MM.1S (cell line): ENCODE measurements around the gene RPL12.

Experiments used
- DNase-seq: peaks from one replicate; pipeline ENCODE4 v3.0.0-alpha.2; 2015
- H2AFZ ChIP-seq: fragments of 300-600 bp; sonication (generic); 2 replicates; pipeline ENCODE4 v1.6.0; 2016; ENCODE audit warnings: antibody characterized with exemption, low read length
- H3F3A ChIP-seq: fragments of 300-600 bp; sonication (generic); 2 replicates; pipeline ENCODE4 v1.6.1; 2016; ENCODE audit warnings: mild to moderate bottlenecking, antibody characterized with exemption, low read length, moderate library complexity, mixed read lengths; ENCODE audit not compliant: insufficient read depth
- H3K27ac ChIP-seq: fragments of 300-600 bp; sonication (generic); 2 replicates; pipeline ENCODE4 v1.5.1; 2016; ENCODE audit warnings: mild to moderate bottlenecking, low read length
- H3K27me3 ChIP-seq: fragments of 300-600 bp; sonication (generic); replicated peaks from 2 replicates; pipeline ENCODE4 v1.6.0; 2016; ENCODE audit warnings: low read length; ENCODE audit not compliant: insufficient read depth
- H3K36me3 ChIP-seq: fragments of 300-600 bp; sonication (generic); replicated peaks from 2 replicates; pipeline ENCODE4 v1.6.1; 2016; ENCODE audit warnings: mild to moderate bottlenecking, low read length, mixed read lengths; ENCODE audit not compliant: insufficient read depth
- H3K4me1 ChIP-seq: fragments of 300-600 bp; sonication (generic); 2 replicates; pipeline ENCODE4 v1.6.1; 2016; ENCODE audit warnings: low read length, mixed read lengths
- H3K4me2 ChIP-seq: fragments of 300-600 bp; sonication (generic); 2 replicates; pipeline ENCODE4 v1.6.0; 2016; ENCODE audit warnings: low read depth, low read length
- H3K4me3 ChIP-seq: fragments of 300-600 bp; sonication (generic); 2 replicates; pipeline ENCODE4 v1.5.1; 2016; ENCODE audit warnings: low read length, mixed read lengths
- H3K79me2 ChIP-seq: fragments of 300-600 bp; sonication (generic); 2 replicates; pipeline ENCODE4 v1.6.1; 2016; ENCODE audit warnings: mixed run types, low read length, mixed read lengths
- H3K9ac ChIP-seq: fragments of 300-600 bp; sonication (generic); 2 replicates; pipeline ENCODE4 v1.6.1; 2016; ENCODE audit warnings: low read length, mixed read lengths
- H3K9me2 ChIP-seq: fragments of 300-600 bp; sonication (generic); replicated peaks from 2 replicates; pipeline ENCODE4 v1.6.1; 2016; ENCODE audit warnings: mild to moderate bottlenecking, low read length, mixed read lengths; ENCODE audit not compliant: insufficient read depth
- H3K9me3 ChIP-seq: fragments of 300-600 bp; sonication (generic); replicated peaks from 2 replicates; pipeline ENCODE4 v1.6.1; 2016; ENCODE audit warnings: mild to moderate bottlenecking, low read length, mixed read lengths; ENCODE audit not compliant: insufficient read depth
- H4K20me1 ChIP-seq: fragments of 300-600 bp; sonication (generic); 2 replicates; pipeline ENCODE4 v1.6.1; 2016; ENCODE audit warnings: mild to moderate bottlenecking, low read length, moderate library complexity, mixed read lengths; ENCODE audit not compliant: insufficient read depth
- EZH2 ChIP-seq: fragments of 300-600 bp; sonication (generic); optimal IDR thresholded peaks from 2 replicates; pipeline ENCODE3; 2017; ENCODE audit warnings: low read depth, mild to moderate bottlenecking, antibody characterized with exemption, low read length, mixed read lengths
- EZH2phosphoT487 ChIP-seq: fragments of 300-600 bp; sonication (generic); IDR thresholded peaks from 2 replicates; pipeline ENCODE4 v1.6.1; 2018; ENCODE audit warnings: antibody characterized with exemption, low read length
- TF ChIP-seq, protein P1 (sequence below): fragments of 300-600 bp; sonication (generic); IDR thresholded peaks from 2 replicates; pipeline ENCODE4 v1.5.1; 2016; ENCODE audit warnings: antibody characterized with exemption, low read length, mixed read lengths

RPL12 gene

DNA sequence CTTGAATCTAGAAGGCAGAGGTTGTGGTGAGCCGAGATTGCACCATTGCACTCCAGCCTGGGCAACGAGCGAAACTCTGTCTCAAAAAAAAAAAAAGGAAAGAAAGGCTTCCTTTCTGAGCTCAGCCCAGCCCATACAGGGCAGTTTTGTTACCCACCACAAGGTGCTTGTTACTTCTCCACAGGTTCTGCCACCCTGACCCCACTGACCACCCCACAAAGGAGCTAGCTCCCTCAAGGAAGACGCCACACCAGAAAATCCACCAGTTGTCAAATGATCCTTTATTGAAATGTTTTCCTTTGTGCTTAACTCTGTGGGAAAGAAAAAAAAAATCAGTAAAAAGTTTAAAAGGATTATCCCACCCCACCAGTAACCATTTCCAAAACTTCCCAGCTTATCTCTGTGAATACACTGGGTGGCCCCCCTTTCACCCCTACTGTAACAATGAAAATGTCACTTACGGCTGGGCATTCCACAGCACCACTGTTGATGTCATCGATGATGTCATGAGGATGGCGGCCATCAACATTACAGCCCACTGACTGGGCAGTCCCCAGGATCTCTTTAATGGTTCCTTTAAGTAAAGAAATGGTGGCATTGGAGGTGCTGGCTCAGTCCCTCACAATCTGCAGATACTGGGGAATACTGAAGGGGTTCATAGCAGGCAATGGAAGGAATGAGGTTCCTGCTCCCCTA lies 3.6 kb downstream of the RPL12 start:
- no peak overlapping the region for H3K9ac ChIP-seq
- peak overlapping the region; percentile 83; the same call in 1 of the 2 replicates for H3K27ac ChIP-seq
- H4K20me1 ChIP-seq, result peaks cover 39% of the 10 kb centered on the region
- H3K4me3 ChIP-seq, result no peak overlapping the region
- DNase-seq, result no peak
- H2AFZ ChIP-seq, result no peak overlapping the region
- no peaks in the 10 kb centered on the region for H3K27me3 ChIP-seq
- H3K36me3 ChIP-seq, result peaks cover 21% of the 10 kb centered on the region
- H3K9me2 ChIP-seq, result no peaks in the 10 kb centered on the region
- no peak overlapping the region for H3K4me2 ChIP-seq
- no peaks in the 10 kb centered on the region for H3K9me3 ChIP-seq
- H3K4me1 ChIP-seq, result peaks cover 11% of the 10 kb centered on the region
- H3F3A ChIP-seq, result peaks cover 72% of the 10 kb centered on the region
- TF ChIP-seq, protein P1, sequence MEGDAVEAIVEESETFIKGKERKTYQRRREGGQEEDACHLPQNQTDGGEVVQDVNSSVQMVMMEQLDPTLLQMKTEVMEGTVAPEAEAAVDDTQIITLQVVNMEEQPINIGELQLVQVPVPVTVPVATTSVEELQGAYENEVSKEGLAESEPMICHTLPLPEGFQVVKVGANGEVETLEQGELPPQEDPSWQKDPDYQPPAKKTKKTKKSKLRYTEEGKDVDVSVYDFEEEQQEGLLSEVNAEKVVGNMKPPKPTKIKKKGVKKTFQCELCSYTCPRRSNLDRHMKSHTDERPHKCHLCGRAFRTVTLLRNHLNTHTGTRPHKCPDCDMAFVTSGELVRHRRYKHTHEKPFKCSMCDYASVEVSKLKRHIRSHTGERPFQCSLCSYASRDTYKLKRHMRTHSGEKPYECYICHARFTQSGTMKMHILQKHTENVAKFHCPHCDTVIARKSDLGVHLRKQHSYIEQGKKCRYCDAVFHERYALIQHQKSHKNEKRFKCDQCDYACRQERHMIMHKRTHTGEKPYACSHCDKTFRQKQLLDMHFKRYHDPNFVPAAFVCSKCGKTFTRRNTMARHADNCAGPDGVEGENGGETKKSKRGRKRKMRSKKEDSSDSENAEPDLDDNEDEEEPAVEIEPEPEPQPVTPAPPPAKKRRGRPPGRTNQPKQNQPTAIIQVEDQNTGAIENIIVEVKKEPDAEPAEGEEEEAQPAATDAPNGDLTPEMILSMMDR, result no peak
- TF ChIP-seq EZH2phosphoT487 (no peak), EZH2 (no peak)
- H3K79me2 ChIP-seq, result peaks cover 47% of the 10 kb centered on the region

DNA sequence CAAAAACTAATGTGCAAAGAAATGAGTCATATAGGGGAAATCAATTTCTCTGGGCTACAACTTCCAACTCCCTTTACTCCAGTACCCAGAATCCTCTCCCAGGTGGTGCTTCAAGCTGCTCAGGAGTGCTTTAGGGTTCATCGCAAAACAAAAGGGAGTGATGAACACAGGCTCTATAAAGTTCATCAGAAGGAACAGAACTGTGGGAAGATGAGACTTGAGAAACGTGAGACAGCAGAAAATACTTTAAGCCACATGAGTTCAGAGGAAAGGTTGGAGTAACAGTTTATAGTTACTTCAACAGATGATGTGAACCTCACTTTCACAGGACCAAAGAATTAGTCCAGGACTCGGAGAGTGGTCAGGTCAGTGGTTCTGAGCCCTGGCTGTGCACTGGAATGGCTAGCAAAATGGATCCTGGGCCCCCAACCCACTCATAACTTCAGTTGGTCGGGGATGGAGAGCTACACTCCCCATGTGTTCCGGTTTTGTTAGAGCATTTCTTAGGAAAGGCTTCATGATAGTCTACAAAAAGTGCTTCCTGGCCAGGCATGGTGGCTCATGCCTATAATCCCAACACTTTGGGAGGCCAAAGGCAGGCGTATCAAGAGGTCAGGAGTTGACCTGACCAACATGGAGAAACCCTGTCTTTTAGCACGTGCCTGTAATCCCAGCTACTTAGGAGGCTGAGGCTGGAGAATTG lies 4.3 kb downstream of the RPL12 start:
- Histone ChIP-seq H4K20me1 (peaks cover 39% of the 10 kb centered on the region), H3K9me3 (no peaks in the 10 kb centered on the region), H3K27ac (no peak overlapping the region), H3K4me3 (no peak overlapping the region), H3F3A (peaks cover 72% of the 10 kb centered on the region), H3K27me3 (no peaks in the 10 kb centered on the region), H3K36me3 (peaks cover 21% of the 10 kb centered on the region), H3K9me2 (no peaks in the 10 kb centered on the region), H3K4me1 (peaks cover 8% of the 10 kb centered on the region), H3K79me2 (peaks cover 42% of the 10 kb centered on the region), H2AFZ (no peak overlapping the region), H3K9ac (no peak overlapping the region), H3K4me2 (no peak overlapping the region)
- DNase-seq, result no peak
- no peak for TF ChIP-seq EZH2phosphoT487
- TF ChIP-seq EZH2, result no peak
- TF ChIP-seq, protein P1, result no peak

DNA sequence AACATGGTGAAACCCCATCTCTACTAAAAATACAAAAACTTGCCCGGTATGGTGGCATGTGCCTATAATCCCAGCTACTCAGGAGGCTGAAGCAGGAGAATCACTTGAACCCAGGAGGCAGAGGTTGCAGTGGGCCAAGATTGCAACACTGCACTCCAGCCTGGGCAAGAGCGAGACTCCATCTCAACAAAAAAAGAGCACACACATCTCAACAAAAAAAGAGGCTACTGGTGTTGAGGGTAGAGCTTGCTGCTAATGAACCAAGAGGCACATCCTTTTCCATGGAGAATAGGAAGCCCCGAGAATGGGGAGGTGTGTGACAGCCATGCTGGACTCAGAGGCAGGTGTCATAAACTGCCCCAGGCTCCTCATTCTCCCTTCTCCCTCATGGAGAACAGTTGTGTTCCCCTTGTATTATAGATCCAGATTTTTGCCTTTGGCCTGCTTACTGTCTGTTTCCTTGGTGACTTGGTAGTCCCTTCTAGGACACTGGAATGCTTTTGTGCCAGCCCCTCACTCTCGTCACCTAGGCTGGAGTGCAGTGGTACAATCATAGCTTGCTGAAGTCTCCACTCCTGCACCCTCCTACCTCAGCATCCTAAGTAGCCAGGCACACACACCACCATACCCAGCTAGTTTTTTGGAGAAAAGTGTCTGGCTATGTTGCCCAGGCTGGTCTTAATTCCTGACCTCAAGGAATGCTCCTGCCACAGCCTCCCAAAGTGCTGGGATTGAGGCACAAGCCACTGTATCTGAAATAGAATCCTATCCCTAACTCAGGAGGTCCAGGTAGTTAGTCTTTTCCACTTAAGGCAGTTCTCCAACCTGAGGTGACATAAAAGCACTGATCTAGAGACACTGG lies 5.1 kb downstream of the RPL12 start:
- Histone ChIP-seq H3K79me2 (peaks cover 36% of the 10 kb centered on the region), H3K4me1 (peaks cover 8% of the 10 kb centered on the region), H3K9ac (no peak overlapping the region), H3K9me2 (no peaks in the 10 kb centered on the region), H2AFZ (no peak overlapping the region), H3K27me3 (no peaks in the 10 kb centered on the region), H4K20me1 (peaks cover 39% of the 10 kb centered on the region), H3F3A (peaks cover 71% of the 10 kb centered on the region), H3K36me3 (peaks cover 21% of the 10 kb centered on the region), H3K9me3 (no peaks in the 10 kb centered on the region), H3K4me2 (no peak overlapping the region), H3K27ac (no peak overlapping the region; the same call in 1 of the 2 replicates), H3K4me3 (no peak overlapping the region)
- no peak for DNase-seq
- no peak for TF ChIP-seq EZH2
- TF ChIP-seq, protein P1, result no peak
